Activated T-helper 17 cell treated with anti-CD3 and anti-CD28 coated beads, Interleukin-2, amount 50 U/mL, for 72 hours (primary cell): ENCODE results near the gene POU5F1. TPM values are rescaled to one million over a fixed set of nuclear protein-coding genes. Genes with fewer than 3 reads are reported as not detected.
A peak's percentile ranks its signal among the peaks of the same experiment; 100 is the strongest.

ENCODE experiments used
- ATAC-seq: fragments of 150-1000 bp; cut with Tn5 transposase; replicated peaks from 2 replicates; pipeline ENCODE4 v1.10.0; 2021; ENCODE audit warnings: mild to moderate bottlenecking, moderate library complexity
- H3K27ac Mint-ChIP-seq: one replicate; pipeline ENCODE4 v1.8.0; 2022; ENCODE audit warnings: mixed read lengths
- H3K27me3 Mint-ChIP-seq: one replicate; pipeline ENCODE4 v1.8.0; 2022; ENCODE audit warnings: mixed read lengths
- H3K36me3 Mint-ChIP-seq: one replicate; pipeline ENCODE4 v1.8.0; 2022; ENCODE audit warnings: low read depth, mild to moderate bottlenecking, mixed read lengths
- H3K4me1 Mint-ChIP-seq: one replicate; pipeline ENCODE4 v1.8.0; 2022; ENCODE audit warnings: mixed read lengths
- H3K4me3 Mint-ChIP-seq: one replicate; pipeline ENCODE4 v1.8.0; 2022; ENCODE audit warnings: mild to moderate bottlenecking, mixed read lengths
- H3K9me3 Mint-ChIP-seq: one replicate; pipeline ENCODE4 v1.8.0; 2022; ENCODE audit warnings: mixed read lengths
- total RNA-seq, 2 donors: library from RNA; stranded (reverse); gene quantifications; one replicate each; pipeline ENCODE4 v1.2.3, GENCODE V29; 2022

The POU5F1 gene
- total RNA-seq, 2 donors from 2014 or later, result 0.16 TPM; not detected in 1

- Mint-ChIP-seq H3K27me3 (no peaks in the 10 kb centered on the region), H3K36me3 (no peaks in the 10 kb centered on the region), H3K27ac (no peak overlapping the region), H3K4me3 (no peak overlapping the region), H3K4me1 (peaks cover 5% of the 10 kb centered on the region), H3K9me3 (no peaks in the 10 kb centered on the region)
- ATAC-seq, result no peak
These were observed 44.7 kb downstream of the POU5F1 start for GRCh38 chr6:31125586-31126363.

- no peak for ATAC-seq
- no peaks in the 10 kb centered on the region for H3K36me3 Mint-ChIP-seq
- no peak overlapping the region for H3K4me3 Mint-ChIP-seq
These were observed 45.3 kb downstream of the POU5F1 start for GRCh38 chr6:31125162-31125561.

GRCh38 chr6:31122791-31123706, 47.4 kb downstream of the POU5F1 start:
- Mint-ChIP-seq H3K4me3 (no peak overlapping the region), H3K4me1 (peaks cover 3% of the 10 kb centered on the region), H3K27me3 (no peaks in the 10 kb centered on the region), H3K27ac (no peak overlapping the region), H3K36me3 (no peaks in the 10 kb centered on the region), H3K9me3 (no peaks in the 10 kb centered on the region)
- no peak for ATAC-seq

More at GRCh38 chr6:31125162-31125561, 45.3 kb downstream of the POU5F1 start:
- H3K27me3 Mint-ChIP-seq, result no peaks in the 10 kb centered on the region
- no peak overlapping the region for H3K27ac Mint-ChIP-seq
- H3K4me1 Mint-ChIP-seq, result peaks cover 5% of the 10 kb centered on the region
- no peaks in the 10 kb centered on the region for H3K9me3 Mint-ChIP-seq

GRCh38 chr6:31121131-31121790, 49.2 kb downstream of the POU5F1 start:
- Mint-ChIP-seq H3K27me3 (no peaks in the 10 kb centered on the region), H3K27ac (no peak overlapping the region), H3K4me1 (no peaks in the 10 kb centered on the region), H3K4me3 (no peak overlapping the region), H3K36me3 (no peaks in the 10 kb centered on the region), H3K9me3 (no peaks in the 10 kb centered on the region)
- no peak for ATAC-seq

GRCh38 chr6:31120151-31120915, 50.1 kb downstream of the POU5F1 start, which contains the start of gene CDSN:
CDSN (minus strand) TSS chr6:31120446; CDS start chr6:31120419, 27 bp downstream.
- Mint-ChIP-seq H3K27ac (no peak within 1 kb of the TSS), H3K36me3 (no peaks in the 10 kb centered on the region), H3K9me3 (no peaks in the 10 kb centered on the region), H3K4me3 (no peak within 1 kb of the TSS), H3K4me1 (peaks cover 3% of the 10 kb centered on the region), H3K27me3 (peaks cover 5% of the 10 kb centered on the region)
- no peak for ATAC-seq

- H3K36me3 Mint-ChIP-seq, result no peaks in the 10 kb centered on the region
- ATAC-seq, result no peak
- H3K27me3 Mint-ChIP-seq, result peaks cover 6% of the 10 kb centered on the region
- no peak overlapping the region for H3K27ac Mint-ChIP-seq
- H3K4me1 Mint-ChIP-seq, result peaks cover 7% of the 10 kb centered on the region
- no peak overlapping the region for H3K4me3 Mint-ChIP-seq
- H3K9me3 Mint-ChIP-seq, result no peaks in the 10 kb centered on the region
These were observed 52.3 kb downstream of the POU5F1 start for GRCh38 chr6:31118178-31118577.

- Mint-ChIP-seq H3K4me3 (no peak overlapping the region), H3K4me1 (peaks cover 7% of the 10 kb centered on the region), H3K27me3 (peaks cover 6% of the 10 kb centered on the region), H3K36me3 (no peaks in the 10 kb centered on the region), H3K27ac (no peak overlapping the region), H3K9me3 (no peaks in the 10 kb centered on the region)
- ATAC-seq, result no peak
These were observed 53.7 kb downstream of the POU5F1 start for GRCh38 chr6:31116661-31117385.

GRCh38 chr6:31115941-31116560, 54.4 kb downstream of the POU5F1 start:
- H3K4me3 Mint-ChIP-seq, result no peak overlapping the region
- no peaks in the 10 kb centered on the region for H3K36me3 Mint-ChIP-seq
- peaks cover 6% of the 10 kb centered on the region for H3K27me3 Mint-ChIP-seq
- no peak for ATAC-seq
- H3K9me3 Mint-ChIP-seq, result no peaks in the 10 kb centered on the region
- H3K4me1 Mint-ChIP-seq, result peaks cover 7% of the 10 kb centered on the region
- no peak overlapping the region for H3K27ac Mint-ChIP-seq

GRCh38 chr6:31114970-31115849, 55.3 kb downstream of the POU5F1 start:
- Mint-ChIP-seq H3K27me3 (peaks cover 6% of the 10 kb centered on the region), H3K36me3 (no peaks in the 10 kb centered on the region), H3K9me3 (no peaks in the 10 kb centered on the region), H3K27ac (peak overlapping the region; percentile 2), H3K4me1 (peaks cover 7% of the 10 kb centered on the region), H3K4me3 (no peak overlapping the region)
- no peak for ATAC-seq

- H3K27me3 Mint-ChIP-seq, result peaks cover 9% of the 10 kb centered on the region
- ATAC-seq, result no peak
- no peaks in the 10 kb centered on the region for H3K36me3 Mint-ChIP-seq
- H3K27ac Mint-ChIP-seq, result peak within 1 kb of the TSS; percentile 2
- H3K4me1 Mint-ChIP-seq, result peaks cover 7% of the 10 kb centered on the region
- no peak within 1 kb of the TSS for H3K4me3 Mint-ChIP-seq
- H3K9me3 Mint-ChIP-seq, result no peaks in the 10 kb centered on the region
These were observed 56.0 kb downstream of the POU5F1 start, which contains the start of gene PSORS1C1 for GRCh38 chr6:31114541-31114878. PSORS1C1 (plus strand) TSS chr6:31114800; CDS start chr6:31129633, 14,833 bp downstream.
